Cortex of kidney (tissue), 1 donor: Measurements from ENCODE around the gene RORC.
"Not testable (repeated sequence)": the region's sequence is repeated elsewhere in the genome, so short reads cannot be mapped to it uniquely, and the experiment has no call there.

Source experiments
- DNase-seq: peaks from one replicate; lab custom pipeline; 2025; lab: John Stamatoyannopoulos, UW

Gene RORC

GRCh38 chr1:151831605-151832004 lies at the start of gene RORC:
RORC (minus strand) TSS chr1:151831802; CDS start chr1:151831764, 38 bp downstream.
- peak; percentile 33 for DNase-seq

- no peak for DNase-seq
These were observed 44.0 kb upstream of the RORC start for GRCh38 chr1:151875419-151876097.

GRCh38 chr1:151872776-151873175 lies 41.2 kb upstream of the RORC start:
- DNase-seq, result not testable (repeated sequence)

- no peak for DNase-seq
These were observed 39.9 kb upstream of the RORC start for GRCh38 chr1:151871284-151872030.

- no peak for DNase-seq
These were observed 36.9 kb upstream of the RORC start for GRCh38 chr1:151868486-151868885.

GRCh38 chr1:151867765-151868411 lies 36.3 kb upstream of the RORC start:
- DNase-seq, result no peak

- no peak for DNase-seq
These were observed 35.7 kb upstream of the RORC start for GRCh38 chr1:151867321-151867720.

GRCh38 chr1:151864411-151864810 lies 32.8 kb upstream of the RORC start:
- no peak for DNase-seq

- no peak for DNase-seq
These were observed 31.0 kb upstream of the RORC start for GRCh38 chr1:151862604-151863003.

- DNase-seq, result no peak
These were observed 29.0 kb upstream of the RORC start for GRCh38 chr1:151860504-151861187.

- DNase-seq, result no peak
These were observed 28.3 kb upstream of the RORC start for GRCh38 chr1:151859891-151860293.

GRCh38 chr1:151858886-151859665 lies 27.5 kb upstream of the RORC start:
- DNase-seq, result no peak

GRCh38 chr1:151858030-151858746 lies 26.6 kb upstream of the RORC start:
- no peak for DNase-seq

GRCh38 chr1:151855933-151856332 lies 24.3 kb upstream of the RORC start:
- DNase-seq, result no peak

- not testable (repeated sequence) for DNase-seq
These were observed 23.9 kb upstream of the RORC start for GRCh38 chr1:151855516-151855915.

GRCh38 chr1:151854658-151855057 lies 23.1 kb upstream of the RORC start:
- no peak for DNase-seq

- DNase-seq, result no peak
These were observed 21.9 kb upstream of the RORC start, which contains the start of gene THEM5 for GRCh38 chr1:151853411-151853943. THEM5 (minus strand) TSS chr1:151853712; CDS start chr1:151853565, 147 bp downstream.

GRCh38 chr1:151852733-151853132 lies 21.1 kb upstream of the RORC start:
- no peak for DNase-seq

- DNase-seq, result no peak
These were observed 20.3 kb upstream of the RORC start for GRCh38 chr1:151851886-151852285.

- DNase-seq, result no peak
These were observed 18.3 kb upstream of the RORC start for GRCh38 chr1:151849871-151850270.

GRCh38 chr1:151849126-151849525 lies 17.5 kb upstream of the RORC start:
- no peak for DNase-seq
